Peyer's patch (tissue), 4 donors: ENCODE measurements around the gene GALNT17. TPM values are rescaled to one million over a fixed set of nuclear protein-coding genes. Genes with fewer than 3 reads are reported as not detected.

Experiments used
- DNase-seq, 3 donors: peaks; one replicate each; pipeline ENCODE4 v3.0.0-alpha.2; 2017 to 2019
- H3K27ac ChIP-seq, 4 donors: fragments of 200-600 bp; sonication (generic); one replicate each; pipeline ENCODE4 v1.5.1; 2016 to 2019
- H3K27me3 ChIP-seq, 2 donors: fragments of 200-600 bp; sonication (generic); one replicate each; pipeline ENCODE4 v1.5.1; 2019
- H3K36me3 ChIP-seq, 3 donors: fragments of 200-600 bp; sonication (generic); one replicate each; pipeline ENCODE4 v1.5.1; 2016 to 2019
- H3K4me1 ChIP-seq, 4 donors: fragments of 200-600 bp; sonication (generic); one replicate each; pipeline ENCODE4 v1.5.1; 2016 to 2019
- H3K4me3 ChIP-seq, 4 donors: fragments of 200-600 bp; sonication (generic); 1 replicate in 3 of 4; 2 replicates in 1 of 4; pipeline ENCODE4 v1.5.1; 2016 to 2019; ENCODE audit warnings: mild to moderate bottlenecking in 1 of 4
- H3K9me3 ChIP-seq, 4 donors: fragments of 200-600 bp; sonication (generic); one replicate each; pipeline ENCODE4 v1.5.1; 2016 to 2019; ENCODE audit warnings: mild to moderate bottlenecking in 1 of 4
- POLR2A ChIP-seq, 2 donors: fragments of 450-650 bp; IDR thresholded peaks; one replicate each; pipeline ENCODE4 v1.5.1; 2017; ENCODE audit warnings: antibody characterized with exemption in 2 of 2, mild to moderate bottlenecking in 2 of 2, moderate library complexity in 2 of 2
- total RNA-seq, 4 donors: library from RNA; depleted of rRNA; stranded (reverse); fragments of >200 nt; gene quantifications; one replicate each; pipeline ENCODE4 v1.1.0, GENCODE V29; 2016
- TF ChIP-seq, protein P1 (sequence below), 6 experiments: fragments of 450-650 bp in 4 of 6; fragments of 200-600 bp in 2 of 6; sonication (generic) in 1 of 6; IDR thresholded peaks; one replicate each; pipeline ENCODE4 v1.5.1; 2017 to 2019; ENCODE audit warnings: antibody characterized with exemption in 6 of 6, mild to moderate bottlenecking in 3 of 6, moderate library complexity in 1 of 6

GALNT17 gene
- total RNA-seq, 4 donors from 2014 or later, result 0.88 to 17.3 (median 2.3) TPM

DNA sequence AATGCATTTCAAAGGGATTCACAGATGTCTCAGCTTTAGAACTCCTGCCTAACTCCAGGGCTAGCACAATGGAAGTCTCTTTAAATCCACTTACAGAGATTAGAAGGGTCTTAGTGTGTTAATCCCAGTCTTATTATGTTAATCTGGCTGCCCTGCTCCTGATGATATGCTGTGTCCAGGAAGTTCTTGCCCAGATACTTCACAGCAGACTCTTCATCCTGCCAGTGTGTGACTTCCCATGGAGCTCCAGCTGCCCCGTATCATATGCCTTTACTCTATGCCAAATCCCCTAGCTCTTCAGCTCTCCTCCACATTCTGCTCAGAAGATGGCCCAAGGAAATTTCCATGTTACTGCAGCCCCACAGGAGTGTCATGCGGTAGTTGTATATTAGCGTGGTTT lies 533.8 kb downstream of the GALNT17 start:
- H3K27ac ChIP-seq, result no peak overlapping the region
- H3K9me3 ChIP-seq, result peaks cover 0 to 3% (median 0%) of the 10 kb centered on the region in 4 donors
- no peaks in the 10 kb centered on the region for H3K4me1 ChIP-seq
- no peak overlapping the region for H3K4me3 ChIP-seq
- DNase-seq, result no peak
- H3K36me3 ChIP-seq, result no peaks in the 10 kb centered on the region
- TF ChIP-seq, protein P1, sequence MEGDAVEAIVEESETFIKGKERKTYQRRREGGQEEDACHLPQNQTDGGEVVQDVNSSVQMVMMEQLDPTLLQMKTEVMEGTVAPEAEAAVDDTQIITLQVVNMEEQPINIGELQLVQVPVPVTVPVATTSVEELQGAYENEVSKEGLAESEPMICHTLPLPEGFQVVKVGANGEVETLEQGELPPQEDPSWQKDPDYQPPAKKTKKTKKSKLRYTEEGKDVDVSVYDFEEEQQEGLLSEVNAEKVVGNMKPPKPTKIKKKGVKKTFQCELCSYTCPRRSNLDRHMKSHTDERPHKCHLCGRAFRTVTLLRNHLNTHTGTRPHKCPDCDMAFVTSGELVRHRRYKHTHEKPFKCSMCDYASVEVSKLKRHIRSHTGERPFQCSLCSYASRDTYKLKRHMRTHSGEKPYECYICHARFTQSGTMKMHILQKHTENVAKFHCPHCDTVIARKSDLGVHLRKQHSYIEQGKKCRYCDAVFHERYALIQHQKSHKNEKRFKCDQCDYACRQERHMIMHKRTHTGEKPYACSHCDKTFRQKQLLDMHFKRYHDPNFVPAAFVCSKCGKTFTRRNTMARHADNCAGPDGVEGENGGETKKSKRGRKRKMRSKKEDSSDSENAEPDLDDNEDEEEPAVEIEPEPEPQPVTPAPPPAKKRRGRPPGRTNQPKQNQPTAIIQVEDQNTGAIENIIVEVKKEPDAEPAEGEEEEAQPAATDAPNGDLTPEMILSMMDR (IDR thresholded peaks at IDR 0.05), result no peak
- no peak for TF ChIP-seq POLR2A (IDR thresholded peaks at IDR 0.05)
- H3K27me3 ChIP-seq, result no peaks in the 10 kb centered on the region

DNA sequence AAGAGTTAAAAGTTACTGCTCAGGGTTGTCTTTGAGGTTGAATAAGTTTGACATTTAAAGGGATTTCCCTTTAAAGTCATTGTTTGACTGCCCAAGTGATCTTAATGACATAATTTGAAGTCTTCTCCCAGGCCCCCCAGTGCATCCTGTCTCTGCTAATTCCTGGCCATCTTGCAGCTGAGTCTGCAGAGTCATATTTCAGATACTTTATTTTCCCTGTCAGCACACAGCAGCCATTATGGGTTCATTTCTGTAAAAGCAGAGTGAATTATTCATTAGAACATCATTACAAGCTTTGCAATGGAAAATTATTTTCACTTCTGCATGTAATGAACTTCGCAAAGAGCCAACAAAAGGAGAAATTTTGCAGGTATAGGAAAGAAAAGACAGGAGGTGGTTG lies 536.6 kb downstream of the GALNT17 start:
- Histone ChIP-seq H3K9me3 (peaks cover 0 to 3% (median 0%) of the 10 kb centered on the region in 4 donors), H3K4me1 (no peaks in the 10 kb centered on the region), H3K27me3 (no peaks in the 10 kb centered on the region), H3K27ac (no peak overlapping the region), H3K36me3 (no peaks in the 10 kb centered on the region), H3K4me3 (no peak overlapping the region)
- no peak for DNase-seq
- TF ChIP-seq, protein P1 (IDR thresholded peaks at IDR 0.05), result no peak
- TF ChIP-seq POLR2A (IDR thresholded peaks at IDR 0.05), result no peak

GRCh38 chr7:71679480-71679879 lies 547.5 kb downstream of the GALNT17 start:
- Histone ChIP-seq H3K4me1 (no peaks in the 10 kb centered on the region), H3K27ac (no peak overlapping the region), H3K4me3 (no peak overlapping the region), H3K27me3 (no peaks in the 10 kb centered on the region), H3K9me3 (no peaks in the 10 kb centered on the region), H3K36me3 (no peaks in the 10 kb centered on the region)
- no peak for TF ChIP-seq POLR2A (IDR thresholded peaks at IDR 0.05)
- no peak for DNase-seq

DNA sequence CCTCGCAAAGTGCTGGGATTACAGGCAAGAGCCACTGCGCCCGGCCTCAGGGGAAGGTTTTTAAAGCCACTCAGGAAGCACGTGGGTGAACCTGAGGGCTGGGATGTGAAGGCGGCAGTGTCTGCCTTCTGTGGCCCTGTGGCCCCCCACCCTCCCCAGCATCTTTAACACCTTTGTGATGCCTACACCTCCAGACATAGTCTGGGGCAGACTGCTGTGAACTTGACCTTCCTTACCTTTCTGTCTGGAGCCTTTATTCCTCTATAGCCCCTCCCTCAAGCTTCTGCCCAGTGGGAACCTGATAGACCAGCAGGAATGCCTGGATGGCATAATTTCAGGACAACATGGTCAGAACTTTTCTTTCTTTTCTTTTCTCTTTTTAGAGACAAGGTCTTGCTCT lies 550.2 kb downstream of the GALNT17 start:
- TF ChIP-seq, protein P1 (IDR thresholded peaks at IDR 0.05), result no peak
- no peak for TF ChIP-seq POLR2A (IDR thresholded peaks at IDR 0.05)
- no peaks in the 10 kb centered on the region for H3K9me3 ChIP-seq
- H3K27ac ChIP-seq, result no peak overlapping the region

GRCh38 chr7:71682841-71683781 lies 551.2 kb downstream of the GALNT17 start:
- TF ChIP-seq, protein P1 (IDR thresholded peaks at IDR 0.05), result no peak
- no peak for TF ChIP-seq POLR2A (IDR thresholded peaks at IDR 0.05)
- Histone ChIP-seq H3K27ac (no peak overlapping the region), H3K4me3 (no peak overlapping the region), H3K9me3 (no peaks in the 10 kb centered on the region), H3K27me3 (no peaks in the 10 kb centered on the region), H3K4me1 (no peaks in the 10 kb centered on the region), H3K36me3 (no peaks in the 10 kb centered on the region)
- no peak for DNase-seq

More for the DNA sequence above, 550.2 kb downstream of the GALNT17 start:
- H3K27me3 ChIP-seq, result no peaks in the 10 kb centered on the region
- H3K4me3 ChIP-seq, result no peak overlapping the region
- DNase-seq, result no peak
- no peaks in the 10 kb centered on the region for H3K36me3 ChIP-seq
- H3K4me1 ChIP-seq, result no peaks in the 10 kb centered on the region

- H3K9me3 ChIP-seq, result no peaks in the 10 kb centered on the region
- no peaks in the 10 kb centered on the region for H3K27me3 ChIP-seq
- H3K4me3 ChIP-seq, result no peak overlapping the region
- no peak for DNase-seq
- no peak for TF ChIP-seq POLR2A (IDR thresholded peaks at IDR 0.05)
- TF ChIP-seq, protein P1 (IDR thresholded peaks at IDR 0.05), result no peak
- no peaks in the 10 kb centered on the region for H3K36me3 ChIP-seq
- H3K27ac ChIP-seq, result no peak overlapping the region
- H3K4me1 ChIP-seq, result no peaks in the 10 kb centered on the region
Measured at GRCh38 chr7:71687286-71687685, 555.3 kb downstream of the GALNT17 start.
